GM19238 (cell line): ENCODE data around the gene PCDH20.
"Not testable (repeated sequence)": the region's sequence is repeated elsewhere in the genome, so short reads cannot be mapped to it uniquely, and the experiment has no call there.

Experiments
- DNase-seq: peaks from one replicate; pipeline ENCODE4 v3.0.0; 2011; ENCODE audit warnings: low spot score; ENCODE audit not compliant: insufficient read length

Gene PCDH20, protein sequence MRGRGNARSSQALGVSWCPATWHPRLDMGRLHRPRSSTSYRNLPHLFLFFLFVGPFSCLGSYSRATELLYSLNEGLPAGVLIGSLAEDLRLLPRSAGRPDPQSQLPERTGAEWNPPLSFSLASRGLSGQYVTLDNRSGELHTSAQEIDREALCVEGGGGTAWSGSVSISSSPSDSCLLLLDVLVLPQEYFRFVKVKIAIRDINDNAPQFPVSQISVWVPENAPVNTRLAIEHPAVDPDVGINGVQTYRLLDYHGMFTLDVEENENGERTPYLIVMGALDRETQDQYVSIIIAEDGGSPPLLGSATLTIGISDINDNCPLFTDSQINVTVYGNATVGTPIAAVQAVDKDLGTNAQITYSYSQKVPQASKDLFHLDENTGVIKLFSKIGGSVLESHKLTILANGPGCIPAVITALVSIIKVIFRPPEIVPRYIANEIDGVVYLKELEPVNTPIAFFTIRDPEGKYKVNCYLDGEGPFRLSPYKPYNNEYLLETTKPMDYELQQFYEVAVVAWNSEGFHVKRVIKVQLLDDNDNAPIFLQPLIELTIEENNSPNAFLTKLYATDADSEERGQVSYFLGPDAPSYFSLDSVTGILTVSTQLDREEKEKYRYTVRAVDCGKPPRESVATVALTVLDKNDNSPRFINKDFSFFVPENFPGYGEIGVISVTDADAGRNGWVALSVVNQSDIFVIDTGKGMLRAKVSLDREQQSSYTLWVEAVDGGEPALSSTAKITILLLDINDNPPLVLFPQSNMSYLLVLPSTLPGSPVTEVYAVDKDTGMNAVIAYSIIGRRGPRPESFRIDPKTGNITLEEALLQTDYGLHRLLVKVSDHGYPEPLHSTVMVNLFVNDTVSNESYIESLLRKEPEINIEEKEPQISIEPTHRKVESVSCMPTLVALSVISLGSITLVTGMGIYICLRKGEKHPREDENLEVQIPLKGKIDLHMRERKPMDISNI

DNA sequence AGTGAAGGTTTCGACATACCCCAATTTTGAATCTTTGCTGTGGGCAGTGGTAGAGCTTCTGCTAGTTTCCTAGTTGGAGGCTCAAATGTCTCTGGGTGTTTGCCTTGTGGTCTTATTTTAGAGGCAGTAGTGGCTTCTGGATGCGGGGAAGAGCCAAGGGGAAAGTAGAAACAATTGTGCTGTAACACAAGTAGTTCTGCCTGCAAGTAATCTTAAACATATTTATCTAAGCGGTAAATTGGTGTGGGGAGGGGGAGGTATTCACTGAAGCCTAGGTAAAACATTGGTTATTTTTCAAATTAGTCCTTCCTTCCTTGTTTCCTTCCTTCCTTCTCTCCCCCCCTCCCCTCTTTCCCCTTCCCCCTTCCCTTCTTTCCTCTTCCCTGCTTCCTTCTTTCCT lies at the start of gene PCDH20:
Gene PCDH20 (minus strand): TSS at position 101 of the 400 bp plus-strand sequence. CDS start 691 bp downstream, outside the sequence.
- DNase-seq: no peak

DNA sequence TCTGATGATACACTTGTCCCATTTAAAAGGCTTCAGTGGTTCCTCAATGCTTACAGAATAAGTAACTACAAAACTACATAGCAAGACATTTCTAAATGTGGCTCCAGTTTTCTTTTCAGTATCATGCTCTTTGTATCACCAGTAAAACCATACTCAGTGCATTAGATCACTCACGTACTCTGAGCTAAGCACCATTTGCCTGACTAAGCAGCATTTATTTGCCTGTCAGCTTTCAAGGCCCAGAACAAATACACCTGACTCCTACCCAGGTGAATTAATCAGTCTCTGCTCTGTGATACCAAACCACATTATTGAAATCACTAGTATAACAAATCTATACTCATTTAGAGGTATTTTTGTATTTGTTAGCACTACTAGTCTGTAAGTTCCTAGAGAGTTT lies 47.4 kb upstream of the PCDH20 start:
- DNase-seq: no peak

DNA sequence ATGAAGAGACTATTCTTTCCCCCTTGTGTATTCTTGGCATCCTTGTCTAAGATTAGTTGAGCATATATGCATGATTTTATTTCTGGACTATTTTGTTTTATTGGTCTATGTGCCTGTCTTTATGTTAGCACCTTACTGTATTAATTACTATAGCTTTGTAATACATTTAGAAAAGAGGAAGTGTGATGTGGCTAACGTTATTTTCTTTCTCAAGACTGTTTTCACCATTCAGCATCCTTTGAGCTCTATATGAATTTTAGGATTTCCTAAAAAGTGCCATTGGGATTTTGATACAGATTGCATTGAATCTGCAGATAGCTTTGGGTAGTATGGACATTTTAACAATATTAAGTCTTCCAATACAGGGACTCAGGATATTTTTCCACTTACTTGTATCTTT lies 37.5 kb upstream of the PCDH20 start:
- DNase-seq: no peak

DNA sequence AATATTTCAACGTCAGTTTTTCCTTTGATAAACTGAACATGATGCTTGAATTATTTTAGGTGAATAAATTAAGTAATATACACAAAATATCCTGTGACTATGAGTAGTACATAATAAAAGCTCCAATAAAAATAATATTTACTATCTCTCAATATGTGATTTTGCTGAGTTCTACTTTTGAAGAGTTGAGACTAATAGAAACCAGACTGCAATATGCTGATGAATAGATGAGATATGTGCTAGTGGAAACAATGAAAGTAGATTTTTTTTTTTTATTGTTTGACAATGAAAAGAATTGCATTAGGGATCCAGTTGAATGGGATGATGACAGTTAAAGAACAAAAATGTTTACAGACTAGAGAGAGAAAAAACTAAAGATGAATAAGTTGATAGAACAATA lies 16.4 kb upstream of the PCDH20 start:
- DNase-seq: no peak

DNA sequence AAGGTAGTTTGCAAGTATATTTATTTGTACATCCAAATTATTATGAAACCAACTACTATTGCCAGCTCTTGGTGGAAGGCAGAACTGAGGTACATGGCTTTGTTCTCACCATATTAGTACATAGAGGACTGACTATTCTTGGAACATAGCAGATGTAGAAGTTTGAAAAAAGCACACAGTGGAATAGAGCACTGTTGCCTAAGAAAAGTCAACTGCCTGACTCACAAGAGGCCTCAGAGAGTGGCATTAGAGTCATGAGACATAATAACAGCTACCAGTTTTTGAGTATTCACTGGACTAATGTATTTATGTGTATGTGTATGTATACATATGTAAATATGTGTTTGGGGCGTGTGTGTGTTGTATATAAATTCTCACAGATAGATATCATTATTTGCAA lies 8.3 kb upstream of the PCDH20 start:
- DNase-seq: no peak

DNA sequence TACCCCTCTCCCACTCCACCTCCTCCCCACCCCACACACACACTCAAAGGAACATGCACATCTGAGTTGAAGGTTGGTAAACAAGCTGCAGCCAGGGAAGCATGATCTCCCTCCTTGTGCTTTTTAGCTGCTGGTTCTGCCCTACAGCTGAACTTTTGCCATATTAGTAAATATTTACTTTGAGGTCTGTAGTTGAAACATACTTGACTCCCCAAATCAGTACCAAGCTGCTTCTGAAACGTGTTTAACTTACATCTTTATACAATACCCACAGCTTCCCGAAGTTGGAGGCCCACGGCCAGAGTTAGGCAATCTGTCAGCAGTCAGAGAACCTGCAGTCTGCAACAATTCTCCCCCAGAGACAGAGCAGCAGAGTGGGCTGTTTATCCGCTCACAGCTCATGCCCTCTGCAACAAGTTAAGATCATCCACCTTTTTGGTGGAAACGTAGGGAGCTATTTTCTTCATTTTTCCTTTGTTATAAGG lies 1.5 kb upstream of the PCDH20 start:
- no peak for DNase-seq

DNA sequence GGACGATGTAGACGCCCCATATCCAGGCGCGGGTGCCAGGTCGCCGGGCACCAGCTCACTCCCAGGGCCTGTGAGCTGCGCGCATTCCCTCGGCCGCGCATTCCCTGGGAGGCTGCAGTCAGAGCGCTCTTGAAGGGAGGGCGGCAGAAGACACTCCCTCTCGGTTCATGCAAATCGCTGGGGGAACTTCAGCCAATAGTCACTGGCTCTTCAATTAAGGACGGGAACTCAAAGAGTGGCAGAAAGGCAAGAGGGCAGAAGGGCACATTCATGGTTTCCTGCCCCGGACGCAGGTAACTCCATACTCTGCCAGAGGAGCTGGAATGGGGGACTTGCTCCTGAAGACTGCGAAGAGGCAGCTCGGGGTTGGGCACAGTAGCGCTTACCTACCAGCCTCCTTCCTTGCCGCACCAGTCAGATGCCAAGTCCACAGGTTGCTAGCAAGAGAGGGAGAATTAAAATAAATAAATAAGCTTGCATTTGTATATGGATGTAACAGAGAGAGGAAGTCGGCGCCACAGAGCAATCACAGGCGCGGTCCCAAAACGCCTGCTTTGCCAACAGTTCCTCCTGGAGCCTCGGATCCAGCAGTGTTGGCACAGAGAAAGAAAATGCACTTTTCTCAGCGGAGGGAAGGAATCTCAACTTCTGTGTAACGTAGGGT lies 459 bp downstream of the PCDH20 start:
- no peak for DNase-seq

DNA sequence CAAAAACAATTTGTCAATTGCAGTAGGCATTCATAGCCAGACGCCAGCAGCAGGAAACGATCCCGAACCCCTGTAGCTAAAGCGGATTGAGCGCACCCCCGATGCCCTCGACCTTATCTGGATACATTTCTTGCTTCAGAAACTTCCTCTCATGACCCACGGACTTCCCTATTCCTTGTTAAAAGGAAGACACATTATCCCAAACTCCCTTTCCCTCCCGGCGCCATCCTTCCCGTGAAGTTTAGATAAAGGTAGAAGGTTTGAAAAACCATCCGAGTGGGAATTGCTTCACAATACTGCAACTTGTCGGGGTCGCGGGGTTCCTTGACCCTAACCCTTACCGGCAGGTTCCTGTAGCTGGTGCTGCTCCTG lies 977 bp downstream of the PCDH20 start:
- no peak for DNase-seq

DNA sequence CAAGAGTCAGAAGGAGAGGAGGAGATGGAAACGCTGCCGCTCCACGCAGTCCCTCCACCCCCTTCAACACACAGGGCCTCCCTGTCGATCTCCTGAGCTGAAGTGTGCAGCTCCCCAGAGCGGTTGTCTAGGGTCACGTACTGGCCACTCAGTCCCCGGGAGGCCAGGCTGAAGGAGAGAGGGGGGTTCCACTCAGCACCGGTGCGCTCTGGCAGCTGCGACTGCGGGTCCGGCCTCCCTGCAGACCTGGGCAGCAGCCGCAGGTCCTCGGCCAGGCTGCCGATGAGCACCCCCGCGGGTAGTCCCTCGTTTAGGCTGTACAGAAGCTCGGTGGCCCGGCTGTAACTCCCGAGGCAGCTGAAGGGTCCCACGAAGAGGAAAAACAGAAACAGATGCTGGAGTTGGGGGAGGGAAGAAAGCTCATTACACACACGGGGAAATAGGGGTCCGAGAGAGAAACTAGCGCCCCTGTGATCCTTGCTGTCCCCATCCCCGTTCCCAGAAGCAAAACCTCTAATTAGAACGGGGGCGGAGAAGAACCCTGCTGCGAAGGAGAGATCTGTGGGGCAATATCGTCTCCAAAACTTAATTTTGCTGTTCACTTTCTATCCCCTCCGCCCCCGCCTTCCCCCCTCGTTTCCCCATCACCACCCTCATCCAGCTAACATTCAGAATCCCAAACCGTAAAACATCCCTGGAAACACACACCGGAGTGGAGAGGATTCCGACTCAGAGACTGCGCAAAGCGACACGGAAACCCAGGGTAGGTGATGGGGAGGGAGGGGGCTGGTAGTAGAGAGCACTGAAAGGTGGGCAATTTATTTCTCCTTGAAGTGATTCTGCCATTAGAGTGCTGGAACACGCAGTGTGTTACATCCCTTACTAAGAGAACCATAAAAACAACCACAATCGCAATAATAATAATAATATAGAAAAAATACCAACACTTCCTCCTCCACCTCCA lies 1.8 kb downstream of the PCDH20 start:
- DNase-seq: no peak

DNA sequence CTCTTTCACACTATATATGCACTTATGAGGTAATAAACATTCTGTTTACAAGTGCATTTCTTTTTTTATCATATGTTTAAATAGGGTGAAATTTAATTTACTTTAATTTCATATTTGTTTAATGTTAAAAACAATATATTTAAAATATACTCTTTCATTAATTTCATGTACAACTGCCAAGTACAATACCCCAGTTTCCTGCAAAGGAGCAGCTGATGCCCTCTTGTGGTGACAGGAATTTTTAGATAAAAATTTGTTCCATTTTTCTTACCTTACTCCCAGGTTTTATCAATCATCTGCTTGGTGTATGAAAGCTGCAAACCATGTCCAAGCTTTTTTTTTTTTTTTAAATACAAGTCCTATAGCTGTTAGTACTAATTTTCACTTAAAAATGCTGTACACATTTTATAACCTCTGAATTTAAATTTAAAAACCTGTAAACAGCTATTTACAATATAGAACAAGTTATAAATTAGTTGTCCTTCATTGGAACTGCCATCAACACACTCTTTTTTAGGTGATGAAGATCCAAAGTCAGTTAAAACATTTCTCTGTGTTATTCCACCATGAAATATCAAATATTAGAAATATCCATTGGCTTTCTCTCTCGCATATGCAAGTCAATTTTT lies 4.9 kb downstream of the PCDH20 start:
- DNase-seq: no peak

DNA sequence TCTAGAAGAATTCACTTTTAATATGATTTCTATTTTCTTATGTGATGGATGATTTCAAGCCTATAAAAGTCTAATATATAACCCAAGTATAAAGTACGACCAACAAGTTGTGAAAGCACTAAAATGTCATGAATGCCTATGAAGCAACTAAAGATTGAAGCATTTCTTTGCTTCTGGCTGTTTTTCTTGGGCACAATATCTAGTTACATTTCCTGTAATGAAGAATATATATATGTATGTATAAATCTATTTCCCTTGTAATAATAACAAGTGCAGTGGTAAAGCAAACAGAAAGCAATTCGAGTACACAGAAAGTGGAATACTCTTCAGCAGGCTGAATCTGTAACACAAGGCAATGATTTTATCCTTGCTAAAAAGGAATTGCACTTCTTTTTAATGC lies 5.4 kb downstream of the PCDH20 start:
- DNase-seq: no peak

DNA sequence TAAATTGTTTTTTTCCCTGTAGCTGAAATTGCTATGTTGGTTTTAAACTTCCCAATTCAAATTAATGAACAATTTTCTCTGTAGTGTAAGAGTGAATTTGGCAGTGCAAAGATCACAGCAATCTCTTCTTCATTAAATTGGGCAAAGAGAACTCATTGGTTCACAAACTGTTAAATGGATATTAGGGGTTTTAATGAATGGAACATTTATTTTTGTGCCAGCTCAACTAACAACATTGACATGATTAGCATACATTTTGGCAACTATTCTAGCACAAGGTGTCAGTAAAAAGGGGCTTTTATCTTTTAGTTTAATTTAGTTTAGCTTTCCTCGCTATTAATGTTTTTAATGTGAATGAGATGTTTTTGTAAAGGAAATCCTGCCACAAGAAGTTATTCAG lies 7.1 kb downstream of the PCDH20 start:
- DNase-seq: no peak

DNA sequence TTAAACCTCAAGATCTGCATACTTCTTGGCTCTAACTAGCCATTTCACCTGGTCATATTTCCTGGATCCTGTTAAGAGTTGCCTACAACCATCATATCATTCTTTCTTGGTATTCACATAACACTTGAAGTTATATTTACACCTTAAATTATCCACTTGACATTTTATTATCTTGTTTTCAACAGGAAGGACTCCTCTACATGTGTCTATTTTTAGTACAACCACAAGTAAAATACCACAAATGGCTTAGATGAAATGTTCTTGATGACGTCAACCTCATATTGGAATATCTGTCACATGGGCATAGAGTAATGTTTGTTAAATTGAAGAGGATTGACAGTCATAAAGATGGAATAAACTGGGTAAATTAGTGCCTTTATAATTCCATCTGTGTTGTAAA lies 9.4 kb downstream of the PCDH20 start:
- DNase-seq: no peak

DNA sequence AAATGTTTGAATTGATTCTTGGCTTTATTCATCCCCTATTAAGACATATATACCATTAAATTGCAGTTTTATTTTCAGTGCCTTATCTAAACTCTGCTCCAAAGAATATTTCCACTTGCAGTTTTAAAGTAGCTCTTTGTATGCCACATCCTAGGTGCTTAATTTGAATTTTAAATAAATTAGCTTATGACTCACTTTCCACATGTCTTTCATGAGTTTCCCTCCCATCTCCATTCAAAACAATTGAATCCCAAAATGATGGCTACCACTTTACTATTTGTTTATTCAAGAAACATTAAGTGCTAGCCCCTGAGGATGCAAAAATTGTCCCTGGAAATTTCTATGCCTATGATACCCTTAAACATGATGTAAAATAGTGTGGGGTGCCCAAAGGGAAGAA lies 19.5 kb downstream of the PCDH20 start:
- DNase-seq: no peak

DNA sequence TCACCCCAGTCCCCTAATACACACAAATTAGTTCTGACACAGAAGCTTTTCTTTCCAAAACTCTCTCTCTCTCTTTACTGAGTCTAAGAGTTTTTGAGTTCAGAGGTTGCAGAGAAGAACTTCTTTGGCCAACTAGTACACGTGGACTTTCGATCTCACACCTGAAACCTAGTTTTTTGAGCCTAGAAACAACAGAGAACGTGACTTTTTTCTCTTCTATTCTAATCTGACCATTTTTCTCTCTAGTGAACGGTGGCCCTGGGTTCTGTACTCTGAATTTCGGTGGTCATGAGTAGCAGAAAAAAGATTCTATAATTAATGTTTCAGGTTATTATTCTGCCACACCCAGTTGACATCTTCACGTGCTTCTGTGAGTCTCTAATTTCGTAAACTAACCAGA lies 24.2 kb downstream of the PCDH20 start:
- DNase-seq: no peak

DNA sequence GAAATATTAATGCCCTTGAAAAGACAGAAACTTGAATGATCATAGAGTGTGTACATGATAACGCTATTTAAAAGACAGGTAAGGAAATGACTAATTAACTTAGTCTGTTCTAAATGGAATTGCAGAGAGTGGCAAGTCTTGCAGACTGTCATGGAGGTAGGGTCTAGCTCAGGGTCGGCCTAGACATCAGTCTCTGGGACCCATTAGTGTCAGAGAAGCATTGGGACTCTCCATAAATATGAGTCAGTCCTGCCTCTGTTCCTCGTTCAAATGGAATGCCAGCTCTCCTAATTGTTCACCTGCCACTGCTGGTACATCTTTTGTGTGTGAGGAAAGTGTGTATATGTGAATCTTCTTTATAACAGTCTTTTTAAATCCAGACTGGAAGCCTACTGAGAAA lies 28.0 kb downstream of the PCDH20 start:
- no peak for DNase-seq

DNA sequence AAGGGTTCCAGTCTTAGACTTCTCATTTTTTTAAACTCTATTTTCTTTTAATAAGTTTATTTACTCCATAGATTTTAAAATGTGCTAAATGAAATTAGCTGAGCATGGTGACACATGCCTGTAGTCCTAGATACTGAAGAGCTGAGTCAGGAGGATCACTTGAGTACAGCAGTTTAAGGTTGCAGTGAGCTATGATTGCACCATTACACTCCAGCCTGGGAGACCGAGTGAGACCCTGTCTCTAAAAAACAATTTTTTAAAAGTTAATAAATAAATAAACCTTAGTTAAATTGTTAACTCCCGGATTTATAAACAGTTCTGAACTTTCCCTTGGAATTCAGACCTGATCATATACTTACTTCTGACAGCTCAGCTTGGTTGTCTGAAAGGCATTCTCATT lies 32.5 kb downstream of the PCDH20 start:
- DNase-seq: no peak

DNA sequence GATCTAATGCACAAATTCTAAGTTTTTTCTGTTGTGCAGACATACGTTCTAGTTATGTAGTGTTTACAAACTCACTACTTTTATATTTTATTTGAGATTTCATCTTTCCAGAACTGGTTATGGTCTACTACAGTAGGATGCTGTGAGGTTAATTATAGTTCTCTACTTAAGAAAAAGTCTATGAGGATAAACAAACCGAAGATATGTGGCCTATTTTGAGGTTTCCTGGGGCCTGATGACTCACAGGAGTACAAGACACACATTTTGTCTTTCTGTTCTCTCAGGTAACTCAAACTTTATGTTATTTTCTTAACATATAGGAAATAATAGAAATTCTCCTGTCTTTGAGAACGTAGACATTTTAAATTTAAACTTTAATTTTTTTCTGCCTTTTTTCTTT lies 45.1 kb downstream of the PCDH20 start:
- no peak for DNase-seq

DNA sequence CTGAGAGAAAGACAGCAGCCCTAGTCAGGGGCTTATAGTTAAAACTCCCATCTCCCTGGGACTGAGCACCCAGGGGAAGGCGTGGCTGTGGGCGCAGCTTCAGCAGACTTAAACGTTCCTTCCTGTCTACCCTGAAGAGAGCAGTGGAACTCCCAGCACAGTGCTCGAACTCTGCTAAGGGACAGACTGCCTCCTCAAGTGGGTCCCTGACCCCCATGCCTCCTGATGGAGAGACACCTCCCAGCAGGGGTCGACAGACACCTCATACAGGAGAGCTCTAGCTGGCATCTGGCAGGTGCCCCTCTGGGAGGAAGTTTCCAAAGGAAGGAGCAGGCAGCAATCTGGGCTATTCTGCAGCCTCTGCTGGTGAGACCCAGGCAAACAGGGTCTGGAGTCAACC lies 51.0 kb downstream of the PCDH20 start:
- not testable (repeated sequence) for DNase-seq

DNA sequence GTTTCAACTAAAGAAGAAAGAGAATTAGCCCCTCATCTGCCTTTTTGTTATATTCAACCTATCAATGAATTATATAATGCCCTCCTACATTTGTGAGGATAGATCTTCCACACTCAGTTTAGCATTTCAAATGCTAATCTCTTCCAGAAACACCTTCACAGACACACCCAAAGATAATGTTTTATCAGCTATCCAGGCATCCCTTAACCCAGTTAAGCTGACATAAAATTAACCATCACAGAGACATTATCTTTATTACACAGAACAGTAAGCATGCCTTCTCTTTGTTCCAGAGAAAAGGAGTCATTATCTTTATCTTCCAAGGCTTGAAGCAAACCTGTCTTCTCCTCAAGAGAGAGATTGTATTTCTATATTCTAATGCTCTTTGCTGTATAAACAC lies 53.1 kb downstream of the PCDH20 start:
- no peak for DNase-seq
